Measurements from ENCODE around the gene ANTXR1. TPM values are rescaled to one million over a fixed set of nuclear protein-coding genes. Genes with fewer than 3 reads are reported as not detected.

The ANTXR1 gene
- total RNA-seq, 1 donor from 2014 or later = 61.1 TPM

DNA sequence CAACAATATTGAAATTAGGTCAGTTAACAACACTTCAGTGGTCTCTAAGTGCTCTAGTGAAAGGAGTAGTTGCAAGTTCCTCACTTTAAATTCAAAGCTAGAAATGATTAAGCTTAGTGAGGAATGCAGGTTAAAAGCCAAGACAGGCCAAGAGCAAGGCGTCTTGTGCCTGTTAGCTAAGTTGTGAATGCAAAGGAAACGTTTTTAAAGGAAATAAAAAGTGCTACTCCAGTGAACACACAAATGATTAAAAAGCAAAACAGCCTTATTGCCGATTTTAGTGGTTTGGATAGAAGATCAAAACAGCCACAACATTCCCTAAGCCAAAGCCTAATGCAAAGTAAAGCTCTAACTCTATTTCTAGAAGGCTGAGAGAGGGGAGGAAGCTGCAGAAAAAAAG, 44.7 kb downstream of the ANTXR1 start:
- no peak for DNase-seq (ENCODE audit: low read depth, low spot score)
- H3K4me3 Mint-ChIP-seq = no peak overlapping the region
- TF ChIP-seq, protein P1, sequence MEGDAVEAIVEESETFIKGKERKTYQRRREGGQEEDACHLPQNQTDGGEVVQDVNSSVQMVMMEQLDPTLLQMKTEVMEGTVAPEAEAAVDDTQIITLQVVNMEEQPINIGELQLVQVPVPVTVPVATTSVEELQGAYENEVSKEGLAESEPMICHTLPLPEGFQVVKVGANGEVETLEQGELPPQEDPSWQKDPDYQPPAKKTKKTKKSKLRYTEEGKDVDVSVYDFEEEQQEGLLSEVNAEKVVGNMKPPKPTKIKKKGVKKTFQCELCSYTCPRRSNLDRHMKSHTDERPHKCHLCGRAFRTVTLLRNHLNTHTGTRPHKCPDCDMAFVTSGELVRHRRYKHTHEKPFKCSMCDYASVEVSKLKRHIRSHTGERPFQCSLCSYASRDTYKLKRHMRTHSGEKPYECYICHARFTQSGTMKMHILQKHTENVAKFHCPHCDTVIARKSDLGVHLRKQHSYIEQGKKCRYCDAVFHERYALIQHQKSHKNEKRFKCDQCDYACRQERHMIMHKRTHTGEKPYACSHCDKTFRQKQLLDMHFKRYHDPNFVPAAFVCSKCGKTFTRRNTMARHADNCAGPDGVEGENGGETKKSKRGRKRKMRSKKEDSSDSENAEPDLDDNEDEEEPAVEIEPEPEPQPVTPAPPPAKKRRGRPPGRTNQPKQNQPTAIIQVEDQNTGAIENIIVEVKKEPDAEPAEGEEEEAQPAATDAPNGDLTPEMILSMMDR (conservative IDR thresholded peaks at IDR 0.05) = no peak
- H3K4me1 Mint-ChIP-seq = no peaks in the 10 kb centered on the region
- peaks cover 29% of the 10 kb centered on the region for H3K36me3 Mint-ChIP-seq (ENCODE audit: low read depth)
- H3K27ac Mint-ChIP-seq (ENCODE audit: unreplicated experiment) = no peak overlapping the region
- H3K9me3 Mint-ChIP-seq = peaks cover 11% of the 10 kb centered on the region
- H3K27me3 Mint-ChIP-seq (ENCODE audit: low read depth) = no peaks in the 10 kb centered on the region

DNA sequence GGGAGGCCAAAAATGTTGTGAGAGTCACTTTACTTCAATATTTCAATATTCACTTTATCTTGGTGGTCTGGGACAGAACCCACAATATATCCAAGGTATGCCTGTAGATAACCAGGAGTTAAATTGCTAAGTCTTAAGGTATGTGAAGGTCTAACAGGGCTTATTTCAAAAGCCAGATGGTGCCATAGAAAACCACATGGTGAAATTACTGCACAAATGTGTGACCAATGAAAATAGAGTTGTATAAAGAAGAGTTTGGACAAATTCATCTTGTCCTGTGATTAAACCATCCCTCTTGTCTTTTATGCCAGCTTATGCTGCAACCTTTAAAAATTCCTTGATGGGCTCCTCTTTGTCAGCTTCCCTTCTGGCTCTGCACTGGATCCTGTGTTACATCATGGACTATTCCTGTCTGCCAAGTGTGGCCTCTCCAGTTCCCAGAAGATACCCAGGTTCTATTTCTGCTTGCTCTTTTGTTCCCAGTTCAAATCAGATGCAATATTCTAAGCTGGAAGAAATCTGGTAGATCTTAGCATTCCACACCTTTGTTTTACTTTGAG, 46.8 kb downstream of the ANTXR1 start:
- TF ChIP-seq, protein P1 (conservative IDR thresholded peaks at IDR 0.05) = no peak
- H3K27me3 Mint-ChIP-seq (ENCODE audit: low read depth) = no peaks in the 10 kb centered on the region
- no peak overlapping the region for H3K27ac Mint-ChIP-seq (ENCODE audit: unreplicated experiment)
- H3K9me3 Mint-ChIP-seq = peaks cover 11% of the 10 kb centered on the region
- H3K4me3 Mint-ChIP-seq = no peak overlapping the region
- no peaks in the 10 kb centered on the region for H3K4me1 Mint-ChIP-seq
- H3K36me3 Mint-ChIP-seq (ENCODE audit: low read depth) = peaks cover 35% of the 10 kb centered on the region
- DNase-seq (ENCODE audit: low read depth, low spot score) = no peak

DNA sequence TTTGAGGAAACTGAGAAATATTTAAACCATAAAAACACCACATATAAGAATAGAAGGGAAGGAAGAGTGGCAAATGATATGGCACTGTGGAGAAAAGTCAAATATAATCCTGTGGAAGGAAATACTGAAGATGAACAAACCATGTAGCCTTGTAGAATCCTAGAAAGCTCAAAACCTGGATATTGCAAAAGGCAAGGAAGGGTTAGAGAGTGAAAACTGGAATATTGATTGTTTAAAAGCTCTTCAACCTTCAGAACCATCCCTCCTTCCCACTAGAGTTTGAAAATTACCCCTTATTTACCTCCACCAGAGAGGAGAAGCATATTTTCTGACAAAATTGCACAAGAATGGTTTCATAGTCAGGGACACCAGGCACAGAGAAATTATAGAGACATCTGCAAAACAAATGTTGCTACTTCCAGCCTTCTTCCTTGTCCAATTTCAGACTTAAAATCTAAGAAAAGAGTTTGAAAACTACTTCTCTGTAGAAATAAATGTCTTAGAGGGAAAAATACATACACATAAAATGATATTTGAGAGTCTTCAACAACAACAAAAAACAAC, 48.0 kb downstream of the ANTXR1 start:
- no peaks in the 10 kb centered on the region for H3K4me1 Mint-ChIP-seq
- TF ChIP-seq, protein P1 (conservative IDR thresholded peaks at IDR 0.05) = no peak
- no peaks in the 10 kb centered on the region for H3K27me3 Mint-ChIP-seq (ENCODE audit: low read depth)
- H3K27ac Mint-ChIP-seq (ENCODE audit: unreplicated experiment) = no peak overlapping the region
- H3K9me3 Mint-ChIP-seq = peaks cover 11% of the 10 kb centered on the region
- no peak for DNase-seq (ENCODE audit: low read depth, low spot score)
- no peak overlapping the region for H3K4me3 Mint-ChIP-seq
- H3K36me3 Mint-ChIP-seq (ENCODE audit: low read depth) = peaks cover 36% of the 10 kb centered on the region

DNA sequence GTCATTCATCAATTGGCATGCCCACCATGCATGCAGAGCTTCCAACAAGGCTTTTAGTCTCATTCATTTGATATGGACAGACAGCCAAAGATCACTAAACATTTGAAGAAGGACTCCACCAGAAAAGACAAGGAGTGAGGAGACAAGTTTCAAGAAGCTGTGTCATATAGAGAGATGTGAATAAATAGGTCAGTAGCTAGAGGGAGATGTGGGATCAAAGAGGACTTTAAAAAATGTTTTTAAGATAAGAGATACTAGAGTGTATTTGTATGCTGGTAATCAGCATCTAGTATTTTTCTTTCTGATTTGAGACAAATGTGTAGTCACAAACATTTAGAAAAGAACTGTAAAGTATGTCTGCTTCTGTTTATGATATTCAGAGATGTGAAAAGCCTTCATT, 48.5 kb downstream of the ANTXR1 start:
- no peaks in the 10 kb centered on the region for H3K27me3 Mint-ChIP-seq (ENCODE audit: low read depth)
- TF ChIP-seq, protein P1 (conservative IDR thresholded peaks at IDR 0.05) = no peak
- DNase-seq (ENCODE audit: low read depth, low spot score) = no peak
- H3K9me3 Mint-ChIP-seq = peaks cover 11% of the 10 kb centered on the region
- H3K4me3 Mint-ChIP-seq = no peak overlapping the region
- no peak overlapping the region for H3K27ac Mint-ChIP-seq (ENCODE audit: unreplicated experiment)
- no peaks in the 10 kb centered on the region for H3K4me1 Mint-ChIP-seq
- peaks cover 36% of the 10 kb centered on the region for H3K36me3 Mint-ChIP-seq (ENCODE audit: low read depth)

DNA sequence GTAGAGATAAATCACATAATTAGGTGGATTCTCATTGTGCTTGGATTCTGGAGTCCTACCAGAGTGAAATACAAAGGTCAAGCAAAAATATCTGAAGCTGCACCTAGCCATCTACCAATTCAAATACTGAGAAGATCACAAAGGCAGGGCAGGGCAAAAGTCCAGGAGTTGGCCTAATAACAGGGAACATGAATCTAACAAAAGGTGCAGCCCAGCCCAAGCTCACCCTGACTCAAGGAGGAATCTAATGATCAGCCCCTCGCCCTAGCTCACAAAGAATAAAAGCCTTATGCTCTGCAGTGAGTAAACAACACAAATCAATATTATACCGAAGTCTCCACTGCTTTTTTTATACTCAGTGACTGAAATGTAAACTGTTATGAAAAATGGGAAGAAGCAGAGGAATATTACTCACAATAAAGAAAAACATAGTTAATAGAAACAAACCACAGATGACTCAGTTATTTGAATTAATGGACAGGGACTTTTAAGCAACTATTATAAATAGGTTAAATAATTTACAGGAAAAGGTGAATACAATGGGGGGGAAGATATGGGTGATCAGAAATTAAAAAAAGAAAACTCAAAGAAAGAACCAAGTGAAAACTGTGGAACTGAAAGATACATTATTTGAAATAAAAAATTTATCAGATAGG, 49.5 kb downstream of the ANTXR1 start:
- DNase-seq (ENCODE audit: low read depth, low spot score) = no peak
- Mint-ChIP-seq H3K9me3 (peaks cover 11% of the 10 kb centered on the region), H3K4me3 (no peak overlapping the region), H3K4me1 (no peaks in the 10 kb centered on the region), H3K27ac (ENCODE audit: unreplicated experiment) (no peak overlapping the region), H3K36me3 (ENCODE audit: low read depth) (peaks cover 36% of the 10 kb centered on the region), H3K27me3 (ENCODE audit: low read depth) (no peaks in the 10 kb centered on the region)
- TF ChIP-seq, protein P1 (conservative IDR thresholded peaks at IDR 0.05) = no peak

Measured in neural crest cell (in vitro differentiated cells).